GM12878 (cell line): Measurements from ENCODE around the gene POLR3G. TPM values are rescaled to one million over a fixed set of nuclear protein-coding genes. Genes with fewer than 3 reads are reported as not detected.

Experiments used
- ATAC-seq: fragments of 200-7000 bp; cut with Tn5 transposase; 3 replicates; pipeline ENCODE4 v1.9.1; 2020; ENCODE audit warnings: mild to moderate bottlenecking, moderate library complexity
- BruUV-seq: library from RNA; stranded (reverse); fragments of 400-500 nt; replicated peaks from 2 replicates; lab custom pipeline; 2021; lab: Mats Ljungman, UMichigan
- CTCF ChIA-PET: fragments of 300-600 bp; sonication (Branson Sonifier 250); formaldehyde crosslinking; extraction: SDS; loops from one replicate; lab custom pipeline; 2021; ENCODE audit warnings: inconsistent platforms; lab: Yijun Ruan, JAX
- POLR2A ChIA-PET: fragments of 350-600 bp; formaldehyde crosslinking; extraction: SDS; loops from one replicate; lab custom pipeline; 2021; ENCODE audit warnings: inconsistent platforms; lab: Charles Lee
- RAD21 ChIA-PET: fragments of 300-600 bp; sonication (Branson Sonifier 250); formaldehyde crosslinking; loops from one replicate; lab custom pipeline; 2023; ENCODE audit warnings: antibody characterized with exemption; ENCODE audit not compliant: unreplicated experiment; lab: Charles Lee
- SMC1A ChIA-PET: fragments of 300-600 bp; sonication (Branson Sonifier 250); formaldehyde crosslinking; loops from one replicate; lab custom pipeline; 2023; ENCODE audit not compliant: unreplicated experiment, uncharacterized antibody; lab: Charles Lee
- DNase-seq: peaks from one replicate; pipeline ENCODE4 v3.0.0-alpha.2; 2011; ENCODE audit warnings: low read depth, low spot score
- FAIRE-seq: peaks from 3 replicates; lab custom pipeline; 2011; peaks lifted over from hg19 to GRCh38; lab: Jason Lieb, UNC
- H2AFZ ChIP-seq: 2 replicates; pipeline ENCODE4 v1.6.0; 2011; ENCODE audit warnings: low read depth, low read length, control low read depth; ENCODE audit not compliant: control insufficient read depth
- H3K27ac ChIP-seq: 2 replicates; pipeline ENCODE4 v1.5.1; 2011; ENCODE audit warnings: control low read depth; ENCODE audit not compliant: control insufficient read depth, insufficient read depth
- H3K27me3 ChIP-seq, 2 experiments: replicated peaks in 1 of 2; 2 replicates each; pipeline versions ENCODE4 v1.6.0 to v1.6.1; 2011; ENCODE audit warnings: low read length in 1 of 2; ENCODE audit not compliant: control insufficient read depth in 2 of 2, insufficient read depth in 2 of 2
- H3K36me3 ChIP-seq, 2 experiments: 2 replicates each; pipeline ENCODE4 v1.5.1; 2011; ENCODE audit warnings: low read length in 1 of 2; ENCODE audit not compliant: control insufficient read depth in 2 of 2, insufficient read depth in 2 of 2
- H3K4me1 ChIP-seq: 2 replicates; pipeline ENCODE4 v1.6.1; 2011; ENCODE audit warnings: mild to moderate bottlenecking, low read length, moderate library complexity, mixed read lengths; ENCODE audit not compliant: control insufficient read depth, insufficient read depth
- H3K4me2 ChIP-seq: 2 replicates; pipeline ENCODE4 v1.6.0; 2011; ENCODE audit warnings: control low read depth; ENCODE audit not compliant: control insufficient read depth, insufficient read depth
- H3K4me3 ChIP-seq: fragments of 200-600 bp; sonication (generic); 2 replicates; pipeline ENCODE4 v1.5.1; 2016
- H3K79me2 ChIP-seq: 2 replicates; pipeline ENCODE4 v1.6.0; 2011; ENCODE audit warnings: low read length; ENCODE audit not compliant: control insufficient read depth, insufficient read depth
- H3K9ac ChIP-seq: 2 replicates; pipeline ENCODE4 v1.8.0; 2011; ENCODE audit warnings: low read length, control low read depth, mixed read lengths; ENCODE audit not compliant: control insufficient read depth, insufficient read depth
- H3K9me3 ChIP-seq: replicated peaks from 3 replicates; pipeline ENCODE4 v1.5.1; 2011; ENCODE audit warnings: mild to moderate bottlenecking, low read length; ENCODE audit not compliant: control insufficient read depth, insufficient read depth
- H4K20me1 ChIP-seq: 2 replicates; pipeline ENCODE4 v1.6.0; 2011; ENCODE audit not compliant: control insufficient read depth, insufficient read depth
- MLLT1 ChIP-seq: fragments of 450-650 bp; IDR thresholded peaks from 2 replicates; pipeline ENCODE4 v1.6.1; 2016; ENCODE audit warnings: mild to moderate bottlenecking
- NR2C2 ChIP-seq: IDR thresholded peaks from 2 replicates; pipeline ENCODE4 v1.6.1; 2011; ENCODE audit warnings: borderline replicate concordance, low read depth; ENCODE audit not compliant: control insufficient read depth, insufficient read length
- ZNF687 ChIP-seq: fragments of 450-650 bp; IDR thresholded peaks from 2 replicates; pipeline ENCODE4 v1.6.1; 2017; ENCODE audit warnings: mild to moderate bottlenecking, moderate library complexity
- WGBS: methylation state at CpG from one replicate; pipeline ENCODE4 v1.1.6; 2016; ENCODE audit warnings: low lambda C conversion rate; ENCODE audit not compliant: insufficient replicate concordance, insufficient coverage; ENCODE audit errors: missing lambda C conversion rate; 5-methylcytosine and 5-hydroxymethylcytosine counted together
- in situ Hi-C: fragments of 300-500 bp; cut with MboI; formaldehyde crosslinking; loops from 9 replicates; pipeline ENCODE4 v1.14.3; 2018; ENCODE audit warnings: mixed read lengths
- intact Hi-C: fragments of 100-400 bp; cut with micrococcal nuclease; formaldehyde crosslinking; loops from one replicate; pipeline ENCODE4 v1.14.2; 2022; ENCODE audit not compliant: unreplicated experiment
- polyA plus RNA-seq, 11 experiments: library from polyadenylated mRNA; depleted of rRNA in 4 of 11; unstranded in 6 of 11; stranded (reverse) in 5 of 11; fragments of >200 nt; fragmentation: Nextera tagmentation in 4 of 11; fragmentation: Illumina TruSeq in 1 of 11; extraction: Ambion mirVana in 4 of 11; extraction: Trizol in 1 of 11; gene quantifications; 1 replicate in 1 of 11; 2 replicates in 10 of 11; pipeline versions ENCODE4 v1.2.1 to v1.2.3, GENCODE V29; 2011 to 2016; ENCODE audit warnings: inconsistent platforms in 2 of 11, missing spikeins in 2 of 11, low read depth in 1 of 11
- total RNA-seq, 4 experiments: library from RNA; depleted of rRNA in 3 of 4; stranded (reverse); fragments of >200 nt in 3 of 4; fragmentation: Illumina TruSeq in 1 of 4; extraction: Trizol in 1 of 4; gene quantifications; 2 replicates each; pipeline versions ENCODE4 v1.2.1 to v1.2.3, GENCODE V29; 2013 to 2021

POLR3G gene
- total and polyA plus RNA-seq, 10 of the 15 experiments (the other 5 are each of a cell fraction or from before 2014, with no cell fraction given) = 15.2 to 50.9 (median 27.5) TPM

GRCh38 chr5:90473396-90474234 lies 1.0 kb upstream of the POLR3G start (continued):
- peak; percentile 42; the same call in 1 of the 2 replicates for TF ChIP-seq ZNF687

- intact Hi-C loops (loop anchor here (2.0 to 10.0 kb wide), 2 partner anchors 67 to 909 kb away; partner anchors contain the start of genes ARRDC3 and CETN3), in situ Hi-C loops (no loop called here)
- Histone ChIP-seq H3K27ac (no peak overlapping the region), H3K9me3 (peaks cover 1% of the 10 kb centered on the region; the same call in 1 of the 3 replicates), H2AFZ (no peak overlapping the region; the same call in 1 of the 2 replicates), H3K4me3 (peak overlapping the region; percentile 89; the same call in 1 of the 2 replicates), H3K4me1 (peaks cover 3% of the 10 kb centered on the region; the same call in 1 of the 2 replicates), H3K36me3 (no peaks in the 10 kb centered on the region), H3K4me2 (peak overlapping the region; percentile 98; the same call in 1 of the 2 replicates), H3K79me2 (peaks cover 36% of the 10 kb centered on the region), H4K20me1 (no peaks in the 10 kb centered on the region), H3K27me3 (no peaks in the 10 kb centered on the region), H3K9ac (no peak overlapping the region)
- DNase-seq = no peak
- BruUV-seq = no TSS peak
- RAD21 ChIA-PET = interaction anchor here (4.6 kb wide), 1 partner anchor 54 kb away, joined by 37 read pairs; the partner anchor contains the start of gene LYSMD3
- SMC1A ChIA-PET = interaction anchor here (0.7 to 2.0 kb wide), 12 partner anchors 10 to 308 kb away, joined by 3 to 10 read pairs (median 5); partner anchors contain the start of gene LYSMD3
- CTCF ChIA-PET = interaction anchor here (0.6 to 4.9 kb wide), 6 partner anchors 12 to 128 kb away, joined by 3 to 30 read pairs (median 4); partner anchors contain the start of gene LYSMD3
- no peak for ATAC-seq
- TF ChIP-seq NR2C2 (no peak), MLLT1 (peak; percentile 43; the same call in 1 of the 2 replicates)
- FAIRE-seq = no peak
- 92% methylated on average over 17 of the region's 17 CpGs for WGBS
- POLR2A ChIA-PET = interaction anchor here (0.6 to 2.4 kb wide), 6 partner anchors 16 to 66 kb away, joined by 3 to 21 read pairs (median 4); partner anchors contain the start of genes CETN3 and LYSMD3
Measured at GRCh38 chr5:90475436-90475980, 844 bp downstream of the POLR3G start.
